Measurements from ENCODE around the gene LONP2. TPM values are rescaled to one million over a fixed set of nuclear protein-coding genes. Genes with fewer than 3 reads are reported as not detected.

The LONP2 gene
- total and polyA plus RNA-seq, 2 of the 13 experiments (the other 11 are each of a cell fraction or from before 2014, with no cell fraction given) = 39.2 to 63.3 TPM

DNA sequence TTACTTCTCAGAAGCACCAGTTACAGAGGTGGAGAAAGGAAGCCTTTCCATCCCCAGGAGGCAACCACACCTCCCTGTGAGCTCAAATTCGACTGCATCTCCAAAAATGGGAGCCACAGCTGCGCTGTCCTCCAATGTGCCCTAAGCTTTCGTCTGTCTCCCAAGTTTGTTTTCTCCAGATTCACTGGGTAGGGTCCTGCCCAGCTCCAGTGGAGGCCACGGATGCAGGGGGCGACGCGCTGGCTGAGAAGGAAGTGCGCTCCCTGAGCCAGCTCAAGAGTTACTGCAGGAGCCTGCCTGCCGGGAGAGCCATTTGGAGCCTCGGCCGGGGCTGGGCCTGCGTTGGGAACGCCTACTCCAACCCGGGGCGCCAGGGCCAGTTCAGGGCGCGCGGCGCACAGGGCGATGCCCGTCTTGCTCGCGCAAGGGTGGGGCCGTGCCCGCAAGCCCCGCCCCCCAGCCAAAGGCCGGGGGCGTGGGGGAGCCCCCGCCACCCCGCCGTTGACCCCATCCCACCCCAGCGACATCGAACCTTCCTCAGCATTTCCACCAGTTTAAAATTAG lies 121.6 kb downstream of the LONP2 start (continued):
- TF ChIP-seq, protein P1, sequence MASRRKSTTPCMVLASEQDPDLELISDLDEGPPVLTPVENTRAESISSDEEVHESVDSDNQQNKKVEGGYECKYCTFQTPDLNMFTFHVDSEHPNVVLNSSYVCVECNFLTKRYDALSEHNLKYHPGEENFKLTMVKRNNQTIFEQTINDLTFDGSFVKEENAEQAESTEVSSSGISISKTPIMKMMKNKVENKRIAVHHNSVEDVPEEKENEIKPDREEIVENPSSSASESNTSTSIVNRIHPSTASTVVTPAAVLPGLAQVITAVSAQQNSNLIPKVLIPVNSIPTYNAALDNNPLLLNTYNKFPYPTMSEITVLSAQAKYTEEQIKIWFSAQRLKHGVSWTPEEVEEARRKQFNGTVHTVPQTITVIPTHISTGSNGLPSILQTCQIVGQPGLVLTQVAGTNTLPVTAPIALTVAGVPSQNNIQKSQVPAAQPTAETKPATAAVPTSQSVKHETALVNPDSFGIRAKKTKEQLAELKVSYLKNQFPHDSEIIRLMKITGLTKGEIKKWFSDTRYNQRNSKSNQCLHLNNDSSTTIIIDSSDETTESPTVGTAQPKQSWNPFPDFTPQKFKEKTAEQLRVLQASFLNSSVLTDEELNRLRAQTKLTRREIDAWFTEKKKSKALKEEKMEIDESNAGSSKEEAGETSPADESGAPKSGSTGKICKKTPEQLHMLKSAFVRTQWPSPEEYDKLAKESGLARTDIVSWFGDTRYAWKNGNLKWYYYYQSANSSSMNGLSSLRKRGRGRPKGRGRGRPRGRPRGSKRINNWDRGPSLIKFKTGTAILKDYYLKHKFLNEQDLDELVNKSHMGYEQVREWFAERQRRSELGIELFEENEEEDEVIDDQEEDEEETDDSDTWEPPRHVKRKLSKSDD (CRISPR knock-in tag; IDR thresholded peaks at IDR 0.05; ENCODE audit: low read depth) = no peak
- TF ChIP-seq, protein P2, sequence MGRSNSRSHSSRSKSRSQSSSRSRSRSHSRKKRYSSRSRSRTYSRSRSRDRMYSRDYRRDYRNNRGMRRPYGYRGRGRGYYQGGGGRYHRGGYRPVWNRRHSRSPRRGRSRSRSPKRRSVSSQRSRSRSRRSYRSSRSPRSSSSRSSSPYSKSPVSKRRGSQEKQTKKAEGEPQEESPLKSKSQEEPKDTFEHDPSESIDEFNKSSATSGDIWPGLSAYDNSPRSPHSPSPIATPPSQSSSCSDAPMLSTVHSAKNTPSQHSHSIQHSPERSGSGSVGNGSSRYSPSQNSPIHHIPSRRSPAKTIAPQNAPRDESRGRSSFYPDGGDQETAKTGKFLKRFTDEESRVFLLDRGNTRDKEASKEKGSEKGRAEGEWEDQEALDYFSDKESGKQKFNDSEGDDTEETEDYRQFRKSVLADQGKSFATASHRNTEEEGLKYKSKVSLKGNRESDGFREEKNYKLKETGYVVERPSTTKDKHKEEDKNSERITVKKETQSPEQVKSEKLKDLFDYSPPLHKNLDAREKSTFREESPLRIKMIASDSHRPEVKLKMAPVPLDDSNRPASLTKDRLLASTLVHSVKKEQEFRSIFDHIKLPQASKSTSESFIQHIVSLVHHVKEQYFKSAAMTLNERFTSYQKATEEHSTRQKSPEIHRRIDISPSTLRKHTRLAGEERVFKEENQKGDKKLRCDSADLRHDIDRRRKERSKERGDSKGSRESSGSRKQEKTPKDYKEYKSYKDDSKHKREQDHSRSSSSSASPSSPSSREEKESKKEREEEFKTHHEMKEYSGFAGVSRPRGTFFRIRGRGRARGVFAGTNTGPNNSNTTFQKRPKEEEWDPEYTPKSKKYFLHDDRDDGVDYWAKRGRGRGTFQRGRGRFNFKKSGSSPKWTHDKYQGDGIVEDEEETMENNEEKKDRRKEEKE (IDR thresholded peaks at IDR 0.05) = no peak
- no peak for TF ChIP-seq FOXA3 (CRISPR knock-in tag; IDR thresholded peaks at IDR 0.05)
- TF ChIP-seq, protein P3, sequence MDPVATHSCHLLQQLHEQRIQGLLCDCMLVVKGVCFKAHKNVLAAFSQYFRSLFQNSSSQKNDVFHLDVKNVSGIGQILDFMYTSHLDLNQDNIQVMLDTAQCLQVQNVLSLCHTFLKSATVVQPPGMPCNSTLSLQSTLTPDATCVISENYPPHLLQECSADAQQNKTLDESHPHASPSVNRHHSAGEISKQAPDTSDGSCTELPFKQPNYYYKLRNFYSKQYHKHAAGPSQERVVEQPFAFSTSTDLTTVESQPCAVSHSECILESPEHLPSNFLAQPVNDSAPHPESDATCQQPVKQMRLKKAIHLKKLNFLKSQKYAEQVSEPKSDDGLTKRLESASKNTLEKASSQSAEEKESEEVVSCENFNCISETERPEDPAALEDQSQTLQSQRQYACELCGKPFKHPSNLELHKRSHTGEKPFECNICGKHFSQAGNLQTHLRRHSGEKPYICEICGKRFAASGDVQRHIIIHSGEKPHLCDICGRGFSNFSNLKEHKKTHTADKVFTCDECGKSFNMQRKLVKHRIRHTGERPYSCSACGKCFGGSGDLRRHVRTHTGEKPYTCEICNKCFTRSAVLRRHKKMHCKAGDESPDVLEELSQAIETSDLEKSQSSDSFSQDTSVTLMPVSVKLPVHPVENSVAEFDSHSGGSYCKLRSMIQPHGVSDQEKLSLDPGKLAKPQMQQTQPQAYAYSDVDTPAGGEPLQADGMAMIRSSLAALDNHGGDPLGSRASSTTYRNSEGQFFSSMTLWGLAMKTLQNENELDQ (CRISPR knock-in tag; IDR thresholded peaks at IDR 0.05; ENCODE audit: borderline replicate concordance) = no peak
- no peak for TF ChIP-seq NR2F6 (IDR thresholded peaks at IDR 0.05)
- no peak for TF ChIP-seq NR2F6 (CRISPR knock-in tag; IDR thresholded peaks at IDR 0.05)
- peak; percentile 79; the same call in 1 of the 2 replicates for TF ChIP-seq ZNF543 (CRISPR knock-in tag; IDR thresholded peaks at IDR 0.05)
- TF ChIP-seq, protein P4, sequence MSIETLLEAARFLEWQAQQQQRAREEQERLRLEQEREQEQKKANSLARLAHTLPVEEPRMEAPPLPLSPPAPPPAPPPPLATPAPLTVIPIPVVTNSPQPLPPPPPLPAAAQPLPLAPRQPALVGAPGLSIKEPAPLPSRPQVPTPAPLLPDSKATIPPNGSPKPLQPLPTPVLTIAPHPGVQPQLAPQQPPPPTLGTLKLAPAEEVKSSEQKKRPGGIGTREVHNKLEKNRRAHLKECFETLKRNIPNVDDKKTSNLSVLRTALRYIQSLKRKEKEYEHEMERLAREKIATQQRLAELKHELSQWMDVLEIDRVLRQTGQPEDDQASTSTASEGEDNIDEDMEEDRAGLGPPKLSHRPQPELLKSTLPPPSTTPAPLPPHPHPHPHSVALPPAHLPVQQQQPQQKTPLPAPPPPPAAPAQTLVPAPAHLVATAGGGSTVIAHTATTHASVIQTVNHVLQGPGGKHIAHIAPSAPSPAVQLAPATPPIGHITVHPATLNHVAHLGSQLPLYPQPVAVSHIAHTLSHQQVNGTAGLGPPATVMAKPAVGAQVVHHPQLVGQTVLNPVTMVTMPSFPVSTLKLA (IDR thresholded peaks at IDR 0.05) = no peak
- no peak for TF ChIP-seq NFKBIZ (CRISPR knock-in tag; IDR thresholded peaks at IDR 0.05)
- no peak for TF ChIP-seq ZNF776 (CRISPR knock-in tag; IDR thresholded peaks at IDR 0.05)
- no peak for TF ChIP-seq ZNF850 (CRISPR knock-in tag; conservative IDR thresholded peaks at IDR 0.05)
- peak; percentile 75; the same call in 1 of the 2 replicates for TF ChIP-seq RXRA (CRISPR knock-in tag; IDR thresholded peaks at IDR 0.05)
- TF ChIP-seq, protein P5, sequence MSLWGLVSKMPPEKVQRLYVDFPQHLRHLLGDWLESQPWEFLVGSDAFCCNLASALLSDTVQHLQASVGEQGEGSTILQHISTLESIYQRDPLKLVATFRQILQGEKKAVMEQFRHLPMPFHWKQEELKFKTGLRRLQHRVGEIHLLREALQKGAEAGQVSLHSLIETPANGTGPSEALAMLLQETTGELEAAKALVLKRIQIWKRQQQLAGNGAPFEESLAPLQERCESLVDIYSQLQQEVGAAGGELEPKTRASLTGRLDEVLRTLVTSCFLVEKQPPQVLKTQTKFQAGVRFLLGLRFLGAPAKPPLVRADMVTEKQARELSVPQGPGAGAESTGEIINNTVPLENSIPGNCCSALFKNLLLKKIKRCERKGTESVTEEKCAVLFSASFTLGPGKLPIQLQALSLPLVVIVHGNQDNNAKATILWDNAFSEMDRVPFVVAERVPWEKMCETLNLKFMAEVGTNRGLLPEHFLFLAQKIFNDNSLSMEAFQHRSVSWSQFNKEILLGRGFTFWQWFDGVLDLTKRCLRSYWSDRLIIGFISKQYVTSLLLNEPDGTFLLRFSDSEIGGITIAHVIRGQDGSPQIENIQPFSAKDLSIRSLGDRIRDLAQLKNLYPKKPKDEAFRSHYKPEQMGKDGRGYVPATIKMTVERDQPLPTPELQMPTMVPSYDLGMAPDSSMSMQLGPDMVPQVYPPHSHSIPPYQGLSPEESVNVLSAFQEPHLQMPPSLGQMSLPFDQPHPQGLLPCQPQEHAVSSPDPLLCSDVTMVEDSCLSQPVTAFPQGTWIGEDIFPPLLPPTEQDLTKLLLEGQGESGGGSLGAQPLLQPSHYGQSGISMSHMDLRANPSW (CRISPR knock-in tag; IDR thresholded peaks at IDR 0.05; ENCODE audit: borderline replicate concordance) = no peak
- TF ChIP-seq SOX5 (CRISPR knock-in tag; IDR thresholded peaks at IDR 0.05; ENCODE audit: borderline replicate concordance) = peak; percentile 37; the same call in 1 of the 2 replicates
- 0 out of 2 replicates have a peak, but pooled peaks have one; percentile 42 for TF ChIP-seq ZNF333 (CRISPR knock-in tag; IDR thresholded peaks at IDR 0.05; ENCODE audit: borderline replicate concordance)
- TF ChIP-seq PREB (CRISPR knock-in tag; IDR thresholded peaks at IDR 0.05) = no peak
